Measurements from ENCODE around the gene LDHA.
"Not testable (repeated sequence)": the region's sequence is repeated elsewhere in the genome, so short reads cannot be mapped to it uniquely, and the experiment has no call there.

The LDHA gene

DNA sequence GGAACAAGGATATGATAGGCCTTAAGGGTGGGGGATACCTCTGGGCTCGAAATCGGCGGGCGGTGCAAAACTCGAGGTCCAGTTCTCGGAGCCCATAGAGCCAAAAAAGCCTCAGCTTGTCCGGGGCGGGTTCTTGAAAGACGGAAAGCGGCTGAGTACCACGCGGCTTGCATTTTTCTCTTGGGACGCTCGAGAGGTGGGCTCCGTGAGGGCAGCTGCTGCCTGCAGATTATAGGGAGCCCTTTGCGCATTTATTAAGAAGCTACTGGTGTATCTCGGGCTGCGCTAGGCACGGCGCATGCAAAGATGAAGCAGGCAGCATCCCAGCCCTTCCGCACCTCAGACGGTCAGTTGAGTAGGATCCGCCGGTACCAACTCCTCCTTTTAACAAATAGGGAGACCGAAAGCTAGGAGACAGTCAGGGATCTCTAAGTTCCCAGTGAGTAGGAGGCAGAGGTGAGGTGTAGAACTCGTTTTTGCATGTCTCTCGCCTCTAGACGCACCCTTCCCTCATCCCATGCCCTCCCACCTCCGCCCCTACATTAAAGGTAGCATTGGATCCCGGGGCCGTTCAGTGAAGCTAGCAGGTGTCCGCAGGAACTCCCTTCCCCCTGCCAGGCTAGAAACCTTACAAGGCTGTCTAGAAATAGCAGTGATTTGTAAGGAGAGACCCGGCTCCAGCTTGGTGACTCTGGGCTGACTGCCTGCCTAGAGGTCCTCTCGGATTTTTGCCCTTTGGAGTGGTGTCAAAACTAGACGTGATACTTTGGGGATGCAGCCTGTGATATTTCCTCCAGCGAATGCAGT, 768 bp downstream of the LDHA start:
- no peak for DNase-seq (ENCODE audit: low spot score)

DNA sequence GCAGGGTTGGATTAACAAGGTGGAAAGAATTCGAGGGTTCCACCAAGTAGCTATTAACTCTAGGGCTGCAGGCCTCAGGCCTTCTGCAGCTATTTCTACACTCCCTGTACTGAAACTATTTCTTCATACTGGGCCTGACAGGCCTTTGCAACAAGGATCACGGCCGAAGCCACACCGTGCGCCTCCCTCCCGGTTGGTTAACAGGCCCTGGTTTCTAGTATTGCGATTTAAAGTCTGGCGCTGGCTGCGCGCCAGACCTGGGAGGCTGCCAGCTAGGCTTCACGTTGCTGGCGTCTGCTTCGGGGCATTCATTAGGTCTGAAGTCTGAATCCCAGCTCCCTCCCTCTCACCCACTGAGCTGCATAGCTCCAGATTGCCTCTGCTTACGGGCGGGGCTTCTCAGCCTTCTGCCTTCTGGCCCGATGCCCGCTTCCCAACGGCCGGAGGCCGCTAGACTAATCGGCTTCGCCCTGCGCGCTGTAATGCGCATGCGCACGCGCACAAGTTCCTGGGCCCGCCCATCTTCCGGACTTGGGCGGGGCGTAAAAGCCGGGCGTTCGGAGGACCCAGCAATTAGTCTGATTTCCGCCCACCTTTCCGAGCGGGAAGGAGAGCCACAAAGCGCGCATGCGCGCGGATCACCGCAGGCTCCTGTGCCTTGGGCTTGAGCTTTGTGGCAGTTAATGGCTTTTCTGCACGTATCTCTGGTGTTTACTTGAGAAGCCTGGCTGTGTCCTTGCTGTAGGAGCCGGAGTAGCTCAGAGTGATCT, 1.6 kb downstream of the LDHA start:
- peak; percentile 100 for DNase-seq (ENCODE audit: low spot score)

DNA sequence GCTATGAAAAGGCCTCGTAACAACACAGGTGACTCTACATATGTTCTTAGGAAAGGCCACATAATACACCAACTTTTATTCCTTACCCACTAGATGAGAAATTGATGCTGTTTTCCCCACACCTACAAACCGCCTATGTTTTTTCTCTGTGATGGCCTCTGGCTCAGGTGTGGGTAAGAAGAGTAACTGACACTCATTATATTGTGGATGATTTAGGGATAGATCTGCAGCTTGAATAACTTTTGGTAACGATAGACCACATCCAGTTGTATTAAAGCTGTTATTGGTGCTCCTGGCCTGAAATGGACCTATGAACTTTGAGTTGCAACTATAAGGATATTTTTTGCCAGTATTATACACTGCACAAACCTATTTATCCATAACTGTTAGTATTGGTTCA, 3.6 kb downstream of the LDHA start:
- no peak for DNase-seq (ENCODE audit: low spot score)

DNA sequence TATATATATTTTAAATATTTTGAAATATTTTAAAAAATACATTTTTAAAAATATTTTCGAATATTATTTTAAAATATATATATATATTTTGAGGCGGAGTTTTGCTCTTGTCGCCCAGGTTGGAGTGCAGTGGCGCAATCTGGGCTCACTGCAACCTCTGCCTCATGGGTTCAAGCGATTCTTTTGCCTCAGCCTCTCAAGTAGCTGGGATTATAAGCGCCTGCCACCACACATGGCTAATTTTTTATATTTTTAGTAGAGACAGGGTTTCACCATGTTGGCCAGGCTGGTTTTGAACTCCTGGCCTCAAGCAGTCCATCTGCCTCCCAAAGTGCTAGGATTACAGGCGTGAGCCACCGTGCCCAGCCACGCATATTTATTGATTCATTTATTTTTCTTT, 6.7 kb downstream of the LDHA start:
- not testable (repeated sequence) for DNase-seq (ENCODE audit: low spot score)

DNA sequence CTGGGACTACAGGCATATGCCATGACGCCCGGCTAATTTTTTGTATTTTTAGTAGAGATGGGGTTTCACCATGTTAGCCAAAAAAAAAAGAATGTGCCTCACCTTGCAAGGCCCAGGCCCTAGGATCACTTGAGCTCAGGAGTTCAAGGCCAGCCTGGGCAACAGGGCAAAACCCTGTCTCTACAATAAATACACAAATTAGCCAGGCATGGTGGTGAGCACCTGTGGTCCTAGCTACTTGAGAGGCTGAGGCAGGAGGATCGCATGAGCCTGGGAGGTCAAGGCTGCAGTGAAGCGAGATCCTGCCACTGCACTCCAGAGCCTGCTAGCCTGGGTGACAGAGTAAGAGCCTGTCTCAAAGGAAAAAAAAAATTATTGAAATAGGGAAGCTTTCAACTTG, 9.7 kb downstream of the LDHA start:
- DNase-seq (ENCODE audit: low spot score), result no peak

DNA sequence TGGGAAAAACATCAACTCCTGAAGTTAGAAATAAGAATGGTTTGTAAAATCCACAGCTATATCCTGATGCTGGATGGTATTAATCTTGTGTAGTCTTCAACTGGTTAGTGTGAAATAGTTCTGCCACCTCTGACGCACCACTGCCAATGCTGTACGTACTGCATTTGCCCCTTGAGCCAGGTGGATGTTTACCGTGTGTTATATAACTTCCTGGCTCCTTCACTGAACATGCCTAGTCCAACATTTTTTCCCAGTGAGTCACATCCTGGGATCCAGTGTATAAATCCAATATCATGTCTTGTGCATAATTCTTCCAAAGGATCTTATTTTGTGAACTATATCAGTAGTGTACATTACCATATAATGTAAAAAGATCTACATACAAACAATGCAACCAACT, 13.0 kb downstream of the LDHA start:
- not testable (repeated sequence) for DNase-seq (ENCODE audit: low spot score)

DNA sequence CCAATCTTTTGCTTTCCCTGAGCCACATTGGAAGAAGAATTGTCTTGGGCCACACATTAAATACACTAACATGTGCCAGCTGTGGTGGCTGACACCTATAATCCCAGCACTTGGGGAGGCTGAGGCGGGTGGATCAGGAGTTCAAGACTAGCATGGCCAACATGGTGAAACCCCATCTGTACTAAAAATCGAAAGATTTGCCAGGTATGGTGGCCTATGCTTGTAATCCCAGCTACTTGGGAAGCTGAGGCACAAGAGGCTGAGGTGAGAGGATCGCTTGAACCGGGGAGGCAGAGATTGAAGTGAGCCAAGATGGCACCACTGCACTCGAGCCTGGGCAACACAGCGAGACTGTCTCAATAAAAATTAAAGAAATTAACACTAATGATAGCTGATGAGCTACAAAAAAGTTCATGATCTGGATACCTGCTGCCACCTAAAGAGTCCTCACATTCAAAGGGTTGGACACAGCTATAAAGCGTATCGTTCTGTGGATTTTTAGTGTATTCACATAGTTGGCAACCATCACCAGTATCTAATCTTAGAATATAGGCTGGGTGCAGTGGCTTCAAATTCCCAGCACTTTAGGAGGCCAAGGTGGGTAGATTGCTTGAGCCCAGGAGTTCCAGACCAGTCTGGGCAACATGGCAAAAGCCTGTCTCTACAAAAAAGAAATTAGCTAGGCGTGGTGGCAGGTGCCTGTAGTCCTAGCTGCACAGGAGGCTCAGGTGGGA, 14.4 kb downstream of the LDHA start:
- DNase-seq (ENCODE audit: low spot score), result no peak

DNA sequence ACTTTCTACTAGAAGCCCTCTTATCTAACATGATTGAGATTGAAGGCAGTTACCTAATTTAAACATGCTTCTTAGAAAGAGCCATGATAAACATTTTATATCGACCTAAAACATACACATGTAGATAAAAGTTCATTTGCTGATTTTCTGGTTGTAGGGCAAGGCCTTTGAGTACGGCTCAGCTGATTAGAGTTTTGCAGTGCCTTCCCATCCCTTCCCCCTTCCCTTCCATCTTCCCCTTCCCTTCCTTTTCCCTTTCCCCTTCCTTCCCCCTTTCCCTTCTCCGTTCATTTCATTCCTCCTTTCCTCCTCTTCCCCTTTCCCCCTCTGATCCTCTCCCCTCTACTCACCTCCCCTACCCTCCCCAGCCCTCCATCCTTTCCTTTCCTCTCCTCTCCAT, 22.1 kb downstream of the LDHA start:
- DNase-seq (ENCODE audit: low spot score), result no peak

DNA sequence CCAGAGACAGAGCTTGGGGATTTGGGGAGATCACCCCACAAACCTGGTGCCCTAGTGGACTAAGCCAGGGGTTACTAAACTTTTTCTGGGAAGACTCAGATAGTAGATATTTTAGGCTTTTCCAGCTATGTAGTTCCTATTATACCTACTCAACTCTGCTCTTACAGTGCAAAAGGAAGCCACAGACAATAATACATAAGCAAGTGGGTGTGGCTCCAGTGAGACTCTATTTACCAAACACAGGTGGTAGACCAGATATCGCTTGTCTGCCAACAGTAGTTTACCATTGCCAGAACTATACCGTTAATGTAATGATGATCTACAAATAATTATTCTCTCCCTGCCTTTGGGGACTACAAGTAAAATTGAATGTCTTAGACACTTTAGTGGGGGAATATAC, 24.7 kb downstream of the LDHA start:
- DNase-seq (ENCODE audit: low spot score), result no peak

DNA sequence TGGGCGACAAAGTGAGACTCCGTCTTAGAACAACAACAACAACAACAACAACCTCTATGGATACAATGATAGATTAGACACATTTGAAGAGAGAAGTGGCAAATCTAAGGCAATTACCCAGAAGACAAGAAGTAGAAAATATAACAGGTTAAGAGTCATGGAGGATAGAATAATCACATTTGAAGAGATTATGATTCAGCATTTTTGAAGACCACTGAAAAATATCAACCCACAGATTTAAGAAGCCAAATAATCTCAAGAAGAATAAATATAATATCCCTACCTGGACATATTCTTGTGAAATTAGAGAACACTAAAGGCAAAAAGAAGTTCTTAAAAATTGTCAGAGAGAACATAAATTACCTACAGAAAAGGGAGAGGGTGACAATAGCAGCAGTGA, 25.7 kb downstream of the LDHA start:
- no peak for DNase-seq (ENCODE audit: low spot score)

DNA sequence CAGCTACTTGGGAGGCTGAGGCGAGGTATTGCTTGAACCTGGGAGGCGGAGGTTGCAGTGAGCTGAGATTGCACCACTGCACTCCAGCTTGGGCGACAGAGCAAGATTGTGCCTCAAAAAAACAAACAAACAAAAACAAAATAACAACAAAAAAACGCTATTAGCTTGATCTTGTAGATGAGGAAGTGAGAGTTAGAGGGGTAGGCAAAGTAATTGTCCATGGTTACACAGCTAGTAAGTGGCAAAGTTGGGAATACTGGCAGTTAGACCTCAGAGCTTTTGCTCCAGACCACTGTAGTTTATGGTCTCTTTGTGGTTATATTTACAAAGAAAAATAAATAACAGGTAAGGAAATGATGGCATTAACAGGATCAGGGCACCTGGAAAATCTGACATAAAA, 32.9 kb downstream of the LDHA start:
- DNase-seq (ENCODE audit: low spot score), result no peak

DNA sequence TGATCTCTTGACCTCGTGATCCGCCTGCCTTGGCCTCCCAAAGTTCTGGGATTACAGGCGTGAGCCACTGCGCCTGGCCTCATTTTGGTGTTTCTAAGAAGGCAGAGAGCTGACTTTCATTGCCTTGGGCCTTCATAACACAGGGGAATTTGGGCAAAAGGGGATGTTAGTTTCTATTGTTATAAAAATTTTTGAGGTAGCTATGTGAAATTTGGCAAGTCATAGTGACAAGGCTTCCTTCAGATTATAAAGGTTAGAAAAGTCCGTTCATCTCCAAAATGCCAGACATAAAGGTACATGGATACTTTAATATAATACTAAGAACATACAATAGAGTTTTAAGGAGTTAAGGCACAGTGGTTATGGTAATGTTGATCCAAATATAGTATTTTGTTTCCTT, 35.0 kb downstream of the LDHA start:
- DNase-seq (ENCODE audit: low spot score), result no peak

DNA sequence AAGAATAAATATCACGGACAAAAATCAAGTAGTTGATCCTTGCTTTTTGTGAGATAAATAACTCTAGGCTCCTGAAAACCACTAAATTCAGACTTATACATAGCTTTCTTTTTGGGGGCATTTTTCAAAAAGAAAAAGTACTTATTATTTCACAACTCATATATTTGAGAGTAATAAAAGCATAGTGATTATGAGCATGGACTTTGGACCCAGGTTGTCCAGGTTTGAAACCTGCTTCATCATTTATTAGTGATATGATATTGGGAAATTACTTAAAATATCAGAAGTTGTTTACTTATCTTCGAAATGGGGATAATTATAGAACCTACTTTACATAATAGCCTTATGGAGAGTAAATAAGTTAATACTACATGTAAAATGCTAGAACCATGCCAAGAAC, 44.3 kb downstream of the LDHA start:
- no peak for DNase-seq (ENCODE audit: low spot score)

DNA sequence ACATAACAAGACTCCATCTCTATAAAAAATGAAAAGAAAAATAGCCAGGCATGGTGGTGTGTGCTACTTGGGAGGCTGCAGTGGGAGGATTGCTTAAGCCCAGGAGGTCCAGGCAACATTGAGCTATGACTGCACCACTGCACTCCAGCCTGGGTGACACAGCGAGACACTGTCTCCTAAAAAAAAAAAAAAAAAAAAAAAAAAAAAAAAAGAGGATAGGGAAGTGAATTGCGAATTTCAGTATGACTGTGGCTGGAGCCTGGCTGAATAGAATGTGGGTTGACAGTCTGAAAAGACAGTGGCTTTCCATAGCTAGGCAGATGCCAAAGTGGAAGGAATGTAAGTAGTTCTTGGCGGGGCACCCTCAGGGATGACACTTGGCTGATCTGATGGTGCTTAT, 54.9 kb downstream of the LDHA start:
- no peak for DNase-seq (ENCODE audit: low spot score)

DNA sequence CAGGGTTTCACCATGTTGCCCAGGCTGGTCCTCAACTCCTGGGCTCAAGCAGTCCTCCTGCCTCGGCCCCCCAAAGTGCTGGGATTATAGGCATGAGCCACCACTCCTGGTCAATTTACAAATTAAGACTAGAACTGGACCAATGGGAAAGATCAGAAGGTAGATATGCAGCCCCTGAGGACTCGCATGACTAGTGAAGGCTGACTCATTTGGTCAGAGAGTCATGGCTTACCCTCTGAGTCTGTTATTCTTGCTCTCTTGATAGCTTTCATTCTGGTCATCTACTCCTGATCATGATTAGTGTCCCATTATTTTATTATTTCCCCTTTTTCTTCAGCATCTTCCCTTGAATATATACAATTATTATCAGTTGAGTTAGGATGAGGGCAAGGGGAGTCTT, 58.6 kb downstream of the LDHA start:
- peak; percentile 9 for DNase-seq (ENCODE audit: low spot score)

DNA sequence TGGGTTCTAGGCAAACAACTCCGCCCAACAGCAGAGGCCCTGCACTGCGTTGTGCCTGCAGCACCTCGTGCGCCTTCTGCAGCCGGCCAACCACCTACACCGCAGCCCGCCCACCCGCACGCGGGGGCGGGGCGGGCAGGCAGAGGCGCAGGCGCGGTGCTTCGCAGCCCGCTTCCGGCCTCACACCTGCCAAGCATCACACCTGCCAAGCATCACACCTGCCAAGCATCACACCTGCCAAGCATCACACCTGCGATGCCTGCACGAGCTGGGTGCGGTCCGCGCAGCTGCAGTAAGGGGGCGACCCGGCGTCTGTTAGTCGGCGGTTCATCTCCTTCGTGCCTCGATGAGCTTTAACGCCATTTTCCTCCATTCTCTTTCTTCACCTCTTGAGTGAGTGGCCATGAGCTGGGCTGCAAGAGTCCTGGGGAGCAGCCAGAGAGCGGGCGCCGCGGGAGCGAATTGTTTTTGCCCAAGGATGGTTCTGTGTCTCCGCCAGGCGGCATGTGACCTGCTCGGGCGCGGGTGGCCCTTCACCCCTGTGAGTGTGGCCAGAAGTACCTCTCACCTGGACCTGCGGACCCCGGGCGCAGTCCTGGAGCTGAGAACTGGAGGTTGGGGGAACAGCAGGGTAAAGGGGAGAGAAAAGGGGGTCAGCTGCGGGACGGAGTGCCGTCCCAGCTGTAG, 61.5 kb downstream of the LDHA start, which contains the start of gene LDHAL6A:
TSS of gene LDHAL6A (plus strand) at position 171 of the 687 bp plus-strand sequence. CDS start 825 bp downstream, outside the sequence.
- no peak for DNase-seq (ENCODE audit: low spot score)

DNA sequence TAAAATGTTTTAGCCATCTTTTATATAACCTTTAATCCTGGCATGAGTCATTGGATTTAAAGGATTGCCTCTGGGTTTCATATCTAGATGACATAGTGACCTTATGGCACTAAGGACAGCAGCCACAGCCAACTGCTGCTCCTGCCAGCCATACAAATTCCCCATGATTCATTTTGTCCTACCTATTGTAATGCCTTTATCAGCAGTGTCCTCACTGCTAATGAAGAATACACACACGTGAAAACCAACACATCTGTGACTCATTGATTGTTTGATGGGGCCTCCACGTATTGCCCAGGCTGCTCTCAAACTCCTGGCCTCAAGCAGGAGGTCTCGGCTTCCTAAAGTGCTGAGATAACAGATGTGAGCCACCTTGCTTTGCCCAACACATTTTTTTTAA, 63.1 kb downstream of the LDHA start:
- peak; percentile 78 for DNase-seq (ENCODE audit: low spot score)

Measured in kidney capillary endothelial cell (primary cell).